ENCODE measurements around the gene CNPPD1. TPM values are rescaled to one million over a fixed set of nuclear protein-coding genes. Genes with fewer than 3 reads are reported as not detected.

The CNPPD1 gene
- total RNA-seq, 3 donors from 2014 or later (not counting 1 experiment from before 2014, with no cell fraction given): 64.4 to 72.4 (median 64.8) TPM

DNA sequence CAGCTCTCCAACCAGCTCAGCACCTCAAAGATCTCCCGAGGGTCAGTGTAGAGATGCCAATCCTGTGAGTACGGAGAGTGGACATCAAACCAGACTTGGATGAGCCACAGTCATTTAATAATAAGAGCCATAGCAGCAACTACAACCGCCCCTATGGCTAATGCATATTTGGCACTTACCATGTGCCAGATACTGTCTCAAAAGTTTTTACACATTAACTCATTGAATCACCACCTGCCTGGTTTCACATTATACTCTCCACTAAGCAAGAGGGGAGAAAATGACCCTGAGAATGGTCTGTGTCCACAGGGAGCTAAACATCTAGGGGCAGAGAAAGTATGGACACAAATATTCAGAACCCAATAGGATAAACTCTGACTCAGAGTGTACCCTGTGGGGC lies 2.6 kb downstream of the CNPPD1 start:
- WGBS (ENCODE audit: insufficient coverage): 92% methylated on average over 3 of the region's 3 CpGs
- ATAC-seq (no peak), DNase-seq (no peak)
- H3K9me3 ChIP-seq (ENCODE audit: control insufficient read depth, insufficient read depth, low read length): no peaks in the 10 kb centered on the region
- Mint-ChIP-seq H3K4me1 (peaks cover 40 to 54% of the 10 kb centered on the region in 2 donors), H3K27me3 (ENCODE audit: low read depth in 2 of 2) (no peaks in the 10 kb centered on the region), H3K4me3 (peak overlapping the region; percentile 60), H3K36me3 (peaks cover 9% of the 10 kb centered on the region), H3K27ac (peak overlapping the region; percentile 41 to 43), H3K9me3 (no peaks in the 10 kb centered on the region)
- TF ChIP-seq, protein P1, sequence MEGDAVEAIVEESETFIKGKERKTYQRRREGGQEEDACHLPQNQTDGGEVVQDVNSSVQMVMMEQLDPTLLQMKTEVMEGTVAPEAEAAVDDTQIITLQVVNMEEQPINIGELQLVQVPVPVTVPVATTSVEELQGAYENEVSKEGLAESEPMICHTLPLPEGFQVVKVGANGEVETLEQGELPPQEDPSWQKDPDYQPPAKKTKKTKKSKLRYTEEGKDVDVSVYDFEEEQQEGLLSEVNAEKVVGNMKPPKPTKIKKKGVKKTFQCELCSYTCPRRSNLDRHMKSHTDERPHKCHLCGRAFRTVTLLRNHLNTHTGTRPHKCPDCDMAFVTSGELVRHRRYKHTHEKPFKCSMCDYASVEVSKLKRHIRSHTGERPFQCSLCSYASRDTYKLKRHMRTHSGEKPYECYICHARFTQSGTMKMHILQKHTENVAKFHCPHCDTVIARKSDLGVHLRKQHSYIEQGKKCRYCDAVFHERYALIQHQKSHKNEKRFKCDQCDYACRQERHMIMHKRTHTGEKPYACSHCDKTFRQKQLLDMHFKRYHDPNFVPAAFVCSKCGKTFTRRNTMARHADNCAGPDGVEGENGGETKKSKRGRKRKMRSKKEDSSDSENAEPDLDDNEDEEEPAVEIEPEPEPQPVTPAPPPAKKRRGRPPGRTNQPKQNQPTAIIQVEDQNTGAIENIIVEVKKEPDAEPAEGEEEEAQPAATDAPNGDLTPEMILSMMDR (IDR thresholded peaks at IDR 0.05): no peak
- intact Hi-C loops (cut with micrococcal nuclease): loop anchor here (10.0 kb wide), 1 partner anchor 211 kb away; the partner anchor contains the start of gene DNPEP
- peaks cover 36% of the 10 kb centered on the region for H3K36me3 ChIP-seq (ENCODE audit: control insufficient read depth, insufficient read depth, low read length)
- H3K4me3 ChIP-seq (ENCODE audit: low read length): no peak overlapping the region
- H3K27me3 ChIP-seq (ENCODE audit: control insufficient read depth, insufficient read depth, low read length): no peaks in the 10 kb centered on the region
- peaks cover 33% of the 10 kb centered on the region for H3K4me1 ChIP-seq (ENCODE audit: control insufficient read depth, insufficient read depth, low read length)
- no peak overlapping the region for H3K27ac ChIP-seq (ENCODE audit: low read length)

DNA sequence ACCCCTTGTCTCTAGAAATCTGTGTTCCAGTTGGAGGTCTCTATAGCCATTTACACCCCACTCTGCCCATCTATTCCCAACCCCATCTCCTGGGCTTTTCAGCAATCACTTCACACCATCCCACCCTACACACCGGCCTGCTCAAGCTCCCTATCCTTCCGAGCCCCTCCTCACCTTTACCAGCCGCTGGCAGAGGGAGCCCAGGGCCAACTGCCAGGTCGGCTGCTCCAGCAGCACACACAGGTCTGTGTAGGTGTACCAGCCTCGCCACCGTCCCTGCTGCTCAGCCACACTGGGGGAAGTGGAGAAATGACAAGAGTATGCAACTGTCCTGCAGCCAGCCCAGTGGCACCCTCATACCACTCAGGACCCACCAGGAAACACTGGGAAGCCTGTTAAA lies 3.5 kb downstream of the CNPPD1 start:
- no peaks in the 10 kb centered on the region for H3K9me3 Mint-ChIP-seq

GRCh38 chr2:219172231-219173154 lies 4.2 kb downstream of the CNPPD1 start:
- H3K9me3 ChIP-seq (ENCODE audit: control insufficient read depth, insufficient read depth, low read length): no peaks in the 10 kb centered on the region
- no peak overlapping the region for H3K4me3 ChIP-seq (ENCODE audit: low read length)
- H3K4me3 Mint-ChIP-seq: no peak overlapping the region
- H3K36me3 Mint-ChIP-seq: peaks cover 9% of the 10 kb centered on the region
- H3K9me3 Mint-ChIP-seq: no peaks in the 10 kb centered on the region
- WGBS (ENCODE audit: insufficient coverage): 91% methylated on average over 16 of the region's 16 CpGs
- H3K4me1 Mint-ChIP-seq: peaks cover 30 to 44% of the 10 kb centered on the region in 2 donors
- H3K27ac Mint-ChIP-seq: no peak overlapping the region
- H3K27me3 ChIP-seq (ENCODE audit: control insufficient read depth, insufficient read depth, low read length): no peaks in the 10 kb centered on the region
- ATAC-seq: no peak
- H3K36me3 ChIP-seq (ENCODE audit: control insufficient read depth, insufficient read depth, low read length): peaks cover 36% of the 10 kb centered on the region
- no peak overlapping the region for H3K27ac ChIP-seq (ENCODE audit: low read length)
- no peaks in the 10 kb centered on the region for H3K27me3 Mint-ChIP-seq (ENCODE audit: low read depth in 2 of 2)
- H3K4me1 ChIP-seq (ENCODE audit: control insufficient read depth, insufficient read depth, low read length): peaks cover 23% of the 10 kb centered on the region
- intact Hi-C loops (cut with micrococcal nuclease): loop anchor here (10.0 kb wide), 1 partner anchor 212 kb away; the partner anchor contains the start of gene DNPEP
- DNase-seq: no peak
- TF ChIP-seq, protein P1 (IDR thresholded peaks at IDR 0.05): no peak

More for the DNA sequence above, 3.5 kb downstream of the CNPPD1 start:
- H3K27me3 ChIP-seq (ENCODE audit: control insufficient read depth, insufficient read depth, low read length): no peaks in the 10 kb centered on the region
- no peak for DNase-seq
- Mint-ChIP-seq H3K4me3 (no peak overlapping the region), H3K27me3 (ENCODE audit: low read depth in 2 of 2) (no peaks in the 10 kb centered on the region), H3K27ac (no peak overlapping the region), H3K4me1 (peaks cover 34 to 47% of the 10 kb centered on the region in 2 donors), H3K36me3 (peaks cover 9% of the 10 kb centered on the region)
- H3K36me3 ChIP-seq (ENCODE audit: control insufficient read depth, insufficient read depth, low read length): peaks cover 36% of the 10 kb centered on the region
- TF ChIP-seq, protein P1 (IDR thresholded peaks at IDR 0.05): no peak
- H3K27ac ChIP-seq (ENCODE audit: low read length): no peak overlapping the region
- H3K4me3 ChIP-seq (ENCODE audit: low read length): no peak overlapping the region
- ATAC-seq: no peak
- 99% methylated on average over 6 of the region's 6 CpGs for WGBS (ENCODE audit: insufficient coverage)
- intact Hi-C loops (cut with micrococcal nuclease): loop anchor here (10.0 kb wide), 1 partner anchor 212 kb away; the partner anchor contains the start of gene DNPEP
- H3K9me3 ChIP-seq (ENCODE audit: control insufficient read depth, insufficient read depth, low read length): no peaks in the 10 kb centered on the region
- peaks cover 26% of the 10 kb centered on the region for H3K4me1 ChIP-seq (ENCODE audit: control insufficient read depth, insufficient read depth, low read length)

Data from natural killer cell (primary cell).